ENCODE measurements around the gene BACH2.

DNA sequence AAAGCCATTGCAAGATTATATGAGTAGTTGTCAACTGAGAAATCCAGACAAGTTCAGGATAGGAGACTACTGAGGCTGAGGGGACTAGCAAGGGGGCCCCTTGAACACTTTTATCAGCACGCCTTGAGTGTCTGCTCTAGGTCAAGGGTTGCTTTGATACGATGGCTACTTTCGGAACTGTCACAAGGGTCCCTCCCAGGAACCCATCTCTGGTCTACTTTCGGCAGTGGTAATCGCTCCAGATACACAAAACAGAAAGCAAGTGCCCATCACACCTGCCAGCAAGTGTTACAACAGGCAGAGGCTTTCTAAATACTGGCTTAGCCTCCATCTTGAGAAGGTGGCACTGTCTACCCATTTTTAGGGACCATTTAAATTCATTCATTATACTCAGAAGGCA is 341.3 kb downstream of the BACH2 start:
- TF ChIP-seq, protein P1, sequence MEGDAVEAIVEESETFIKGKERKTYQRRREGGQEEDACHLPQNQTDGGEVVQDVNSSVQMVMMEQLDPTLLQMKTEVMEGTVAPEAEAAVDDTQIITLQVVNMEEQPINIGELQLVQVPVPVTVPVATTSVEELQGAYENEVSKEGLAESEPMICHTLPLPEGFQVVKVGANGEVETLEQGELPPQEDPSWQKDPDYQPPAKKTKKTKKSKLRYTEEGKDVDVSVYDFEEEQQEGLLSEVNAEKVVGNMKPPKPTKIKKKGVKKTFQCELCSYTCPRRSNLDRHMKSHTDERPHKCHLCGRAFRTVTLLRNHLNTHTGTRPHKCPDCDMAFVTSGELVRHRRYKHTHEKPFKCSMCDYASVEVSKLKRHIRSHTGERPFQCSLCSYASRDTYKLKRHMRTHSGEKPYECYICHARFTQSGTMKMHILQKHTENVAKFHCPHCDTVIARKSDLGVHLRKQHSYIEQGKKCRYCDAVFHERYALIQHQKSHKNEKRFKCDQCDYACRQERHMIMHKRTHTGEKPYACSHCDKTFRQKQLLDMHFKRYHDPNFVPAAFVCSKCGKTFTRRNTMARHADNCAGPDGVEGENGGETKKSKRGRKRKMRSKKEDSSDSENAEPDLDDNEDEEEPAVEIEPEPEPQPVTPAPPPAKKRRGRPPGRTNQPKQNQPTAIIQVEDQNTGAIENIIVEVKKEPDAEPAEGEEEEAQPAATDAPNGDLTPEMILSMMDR (IDR thresholded peaks at IDR 0.05; ENCODE audit: low read depth, low read length, poor library complexity, severe bottlenecking) = no peak
- TF ChIP-seq EZH2phosphoT487 (IDR thresholded peaks at IDR 0.05; ENCODE audit: borderline replicate concordance, low read length) = no peak
